Heart right ventricle (tissue), 16 donors: ENCODE measurements around the gene DFFA. TPM values are rescaled to one million over a fixed set of nuclear protein-coding genes. Genes with fewer than 3 reads are reported as not detected.

Experiments used
- ATAC-seq, 8 donors: fragments of 200-7000 bp; cut with Tn5 transposase; one replicate each; pipeline ENCODE4 v1.9.1; 2020; ENCODE audit warnings: mild to moderate bottlenecking in 8 of 8, moderate library complexity in 8 of 8, moderate number of reproducible peaks in 1 of 8
- DNase-seq, 2 donors: peaks; one replicate each; pipeline ENCODE4 v3.0.0-alpha.2; 2020
- H3K27ac ChIP-seq, 10 donors: fragments of 200-600 bp; sonication (generic) in 2 of 10; one replicate each; pipeline versions ENCODE4 v1.5.0 to v1.8.0; 2020 to 2022; ENCODE audit warnings: mild to moderate bottlenecking in 3 of 10
- H3K27me3 ChIP-seq, 7 donors: fragments of 200-600 bp; one replicate each; pipeline ENCODE4 v1.8.0; 2021 to 2022; ENCODE audit warnings: mild to moderate bottlenecking in 2 of 7
- H3K36me3 ChIP-seq, 9 donors: fragments of 200-600 bp; sonication (generic) in 1 of 9; one replicate each; pipeline versions ENCODE4 v1.5.0 to v1.8.0; 2020 to 2022; ENCODE audit warnings: mild to moderate bottlenecking in 2 of 9
- H3K4me1 ChIP-seq, 9 donors: fragments of 200-600 bp; sonication (generic) in 1 of 9; one replicate each; pipeline versions ENCODE4 v1.5.0 to v1.8.0; 2020 to 2022; ENCODE audit warnings: mild to moderate bottlenecking in 4 of 9
- H3K4me3 ChIP-seq, 10 donors: fragments of 200-600 bp; sonication (generic) in 2 of 10; one replicate each; pipeline versions ENCODE4 v1.5.0 to v1.8.0; 2020 to 2022; ENCODE audit warnings: mild to moderate bottlenecking in 7 of 10, moderate library complexity in 2 of 10
- H3K9me3 ChIP-seq, 11 donors: fragments of 200-600 bp in 10 of 11; sonication (generic) in 2 of 11; one replicate each; pipeline versions ENCODE4 v1.5.0 to v1.8.0; 2013 to 2022; ENCODE audit warnings: mild to moderate bottlenecking in 2 of 11, control low read depth in 1 of 11, moderate library complexity in 1 of 11
- WGBS, 2 donors: extraction: QIAGEN DNeasy Blood & Tissue Kit; methylation state at CpG; one replicate each; pipeline ENCODE4 v1.1.7; 2013; ENCODE audit warnings: inconsistent platforms in 1 of 2; 5-methylcytosine and 5-hydroxymethylcytosine counted together
- intact Hi-C, 10 donors: fragments of 100-400 bp; cut with DNase I; formaldehyde crosslinking; loops; one replicate each; pipeline versions ENCODE4 v1.11.1 to v1.14.2; 2022
- polyA plus RNA-seq, 2 donors: library from polyadenylated mRNA; stranded (reverse); fragments of 200-250 nt; gene quantifications; one replicate each; pipeline ENCODE4 v1.2.3, GENCODE V29; 2013
- total RNA-seq, 10 donors: library from RNA; stranded (reverse); fragmentation: NEBNext Ultra II Directional in 3 of 10; extraction: Animal tissue kit (Norgen Biotek cat#: 25700) in 3 of 10; gene quantifications; one replicate each; pipeline versions ENCODE4 v1.2.1 to v1.2.4, GENCODE V29; 2021 to 2023
- TF ChIP-seq, protein P1 (sequence below), 9 donors: fragments of 200-600 bp; sonication (generic) in 2 of 9; IDR thresholded peaks; one replicate each; pipeline versions ENCODE4 v1.5.0 to v1.8.0; 2021 to 2022; ENCODE audit warnings: antibody characterized with exemption in 9 of 9, mild to moderate bottlenecking in 5 of 9, moderate library complexity in 1 of 9
- donor health status: Arrhythmogenic right ventricular cardiomyopathy.
- donor health status: ischemic (EF 13 %, LVEDD 7.1; RV severe dilation, severe dysfunction).
- donor health status: healthy with polysubstance abuse.
- donor health status: DM: no; HTN: yes; CAD: no.
- donor health status: DM: no; HTN: no; CAD: no.
- donor health status: ischemic (EF 25% LVEDD 6.9; RV normal size, moderate dysfunction).
- donor health status: ischemic (EF 25% LVEDD 5.7; RV mildly dilated, moderate dysfunction).
- donor health status: healthy.
- donor health status: DM: yes; HTN: yes; CAD: no.
- donor health status: Ischemic cardiomyopathy.
- donor health status: ischemic (EF 35%, LVEDD 5.7; RV mildly dilated, moderate dysfunction).
- donor health status: nonischemic (EF 11% LVEDD 7.7; RV severe dilation, severe dysfunction).
- donor health status: DM: yes; HTN: yes; CAD: no.
- donor health status: PGD.
- donor health status: ischemic (EF 29% LVEDD 5.4; RV normal size, mild dysfunction).
- donor health status: nonischemic (EF 23%, LVEDD 6.1; RV moderate dilation, normal function).

DFFA gene
- total and polyA plus RNA-seq, 12 donors, result 9.1 to 26.7 (median 23.0) TPM

DNA sequence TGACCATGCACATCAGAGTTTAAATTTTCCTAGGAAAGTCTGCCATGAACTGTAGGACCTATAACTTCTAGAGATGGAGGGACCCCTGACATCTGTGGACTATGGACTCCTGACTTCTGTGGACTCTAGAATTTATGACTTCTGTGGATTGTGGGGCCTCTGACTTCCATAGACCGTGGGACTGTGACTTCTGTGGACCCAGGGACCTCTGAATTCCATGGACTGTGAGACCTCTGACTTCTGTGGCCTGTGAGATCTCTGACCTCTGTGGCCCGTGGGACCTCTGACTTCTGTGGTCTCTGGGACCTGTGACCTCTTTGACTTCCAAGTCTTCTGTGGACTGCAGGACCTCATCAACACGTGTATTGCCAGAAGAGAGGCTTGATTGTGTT, 39.2 kb upstream of the DFFA start:
- TF ChIP-seq, protein P1, sequence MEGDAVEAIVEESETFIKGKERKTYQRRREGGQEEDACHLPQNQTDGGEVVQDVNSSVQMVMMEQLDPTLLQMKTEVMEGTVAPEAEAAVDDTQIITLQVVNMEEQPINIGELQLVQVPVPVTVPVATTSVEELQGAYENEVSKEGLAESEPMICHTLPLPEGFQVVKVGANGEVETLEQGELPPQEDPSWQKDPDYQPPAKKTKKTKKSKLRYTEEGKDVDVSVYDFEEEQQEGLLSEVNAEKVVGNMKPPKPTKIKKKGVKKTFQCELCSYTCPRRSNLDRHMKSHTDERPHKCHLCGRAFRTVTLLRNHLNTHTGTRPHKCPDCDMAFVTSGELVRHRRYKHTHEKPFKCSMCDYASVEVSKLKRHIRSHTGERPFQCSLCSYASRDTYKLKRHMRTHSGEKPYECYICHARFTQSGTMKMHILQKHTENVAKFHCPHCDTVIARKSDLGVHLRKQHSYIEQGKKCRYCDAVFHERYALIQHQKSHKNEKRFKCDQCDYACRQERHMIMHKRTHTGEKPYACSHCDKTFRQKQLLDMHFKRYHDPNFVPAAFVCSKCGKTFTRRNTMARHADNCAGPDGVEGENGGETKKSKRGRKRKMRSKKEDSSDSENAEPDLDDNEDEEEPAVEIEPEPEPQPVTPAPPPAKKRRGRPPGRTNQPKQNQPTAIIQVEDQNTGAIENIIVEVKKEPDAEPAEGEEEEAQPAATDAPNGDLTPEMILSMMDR (IDR thresholded peaks at IDR 0.05), result no peak
- Histone ChIP-seq H3K27ac (peak overlapping the region in 1 of 10 donors; percentile 83), H3K4me1 (peaks cover 2 to 72% (median 32%) of the 10 kb centered on the region in 9 donors), H3K4me3 (no peak overlapping the region), H3K36me3 (no peaks in the 10 kb centered on the region), H3K27me3 (no peaks in the 10 kb centered on the region), H3K9me3 (no peaks in the 10 kb centered on the region)
- intact Hi-C loops, result loop anchor here in 7 of 10 donors (5.0 to 10.0 kb wide), 6 partner anchors 133 to 433 kb away; partner anchors contain the start of gene CASZ1 (in 1 of the 7)
- ATAC-seq, result no peak
- WGBS, 2 donors, result 59 to 68% methylated on average over 3 of the region's 3 CpGs
- DNase-seq, result no peak

DNA sequence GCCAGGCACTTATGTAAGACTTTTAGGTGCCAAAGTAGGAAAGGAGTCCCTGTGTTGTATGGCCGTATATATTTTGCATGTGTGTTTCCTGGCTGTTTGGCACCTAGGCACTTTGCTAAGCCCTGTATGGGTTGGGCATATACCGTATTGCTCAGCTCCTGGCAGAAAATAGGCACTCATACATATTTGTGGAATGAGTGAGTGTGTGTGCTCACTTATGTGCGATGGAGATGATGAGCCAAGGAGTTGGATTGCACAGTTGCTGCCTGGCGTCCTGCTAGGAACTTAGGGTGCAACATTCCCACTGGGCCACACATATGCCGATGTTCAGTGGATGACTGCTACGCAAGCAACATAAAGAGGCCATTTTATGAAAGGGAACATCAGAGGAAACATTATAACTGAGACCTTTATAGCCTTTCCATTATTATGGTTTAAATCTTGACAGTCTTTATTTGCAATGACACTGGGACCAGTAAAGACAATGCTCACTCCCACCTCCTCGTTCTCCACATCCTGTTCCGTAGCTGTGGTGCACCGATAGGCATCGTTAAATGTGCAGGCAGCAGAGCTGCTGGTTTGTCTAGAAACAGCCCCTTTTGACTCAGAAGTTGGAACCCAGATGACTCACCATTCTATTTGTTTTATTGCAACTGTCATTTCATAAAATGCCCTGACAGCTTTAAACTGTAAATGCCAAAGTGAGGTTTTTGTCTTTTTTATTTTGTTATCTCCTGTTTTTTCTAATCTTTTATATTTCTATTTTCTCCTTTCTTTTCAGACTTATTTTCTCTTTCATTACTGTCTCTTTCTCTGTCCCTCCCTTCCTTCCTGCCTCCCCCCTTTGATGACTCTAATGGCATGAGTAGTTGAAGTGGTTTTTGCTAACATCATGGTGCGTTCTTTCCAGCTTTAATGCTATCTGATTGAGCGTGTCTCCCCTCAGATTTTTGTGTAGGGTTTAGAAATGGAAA, 38.5 kb upstream of the DFFA start:
- TF ChIP-seq, protein P1 (IDR thresholded peaks at IDR 0.05), result no peak
- DNase-seq (no peak), ATAC-seq (peak in 2 of 8 donors; percentile 21 to 63)
- 47 to 51% methylated on average over 12 of the region's 12 CpGs for WGBS, 2 donors
- Histone ChIP-seq H3K4me1 (peaks cover 0 to 65% (median 32%) of the 10 kb centered on the region in 9 donors), H3K36me3 (no peaks in the 10 kb centered on the region), H3K9me3 (no peaks in the 10 kb centered on the region), H3K27ac (peak overlapping the region in 2 of 10 donors; percentile 12 to 83), H3K4me3 (no peak overlapping the region), H3K27me3 (no peaks in the 10 kb centered on the region)
- intact Hi-C loops, result loop anchor here in 7 of 10 donors (5.0 to 10.0 kb wide), 6 partner anchors 134 to 434 kb away; partner anchors contain the start of gene CASZ1 (in 1 of the 7)

DNA sequence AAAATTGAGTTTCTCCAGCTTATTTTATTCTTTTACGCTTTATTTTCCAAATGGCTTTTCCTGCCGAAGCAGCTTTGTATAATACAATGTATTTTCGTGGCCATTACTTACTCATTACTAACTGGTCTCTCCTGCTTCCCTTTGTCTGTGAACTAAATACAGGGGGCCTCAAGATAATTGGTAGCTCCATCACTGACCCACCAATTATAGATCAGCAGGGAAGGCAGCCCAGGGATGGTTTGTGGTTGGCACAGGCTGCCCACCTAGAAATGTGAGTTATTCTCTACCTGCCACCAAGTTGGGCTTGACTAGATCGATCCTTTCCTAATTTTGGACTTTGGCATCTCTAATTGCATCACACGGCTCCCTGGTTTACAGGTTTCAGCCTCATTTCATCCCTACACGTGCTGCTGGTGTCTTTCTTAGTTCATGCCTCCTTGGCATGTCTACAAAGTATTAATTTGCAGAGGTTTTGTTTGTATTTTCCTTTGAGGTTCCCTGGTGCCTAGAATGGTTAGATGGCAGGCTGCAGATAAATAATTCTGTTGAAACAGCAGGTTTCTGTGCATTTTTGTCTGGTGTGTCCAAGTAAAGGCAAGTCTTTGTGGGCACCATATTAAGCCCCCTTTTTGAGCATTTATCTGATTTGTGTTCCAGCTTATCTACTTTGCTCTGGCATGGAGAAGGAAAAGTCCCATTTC, 37.6 kb upstream of the DFFA start:
- H3K27me3 ChIP-seq, result no peaks in the 10 kb centered on the region
- H3K27ac ChIP-seq, result peak overlapping the region in 2 of 10 donors; percentile 12 to 83
- H3K4me1 ChIP-seq, result peaks cover 0 to 57% (median 31%) of the 10 kb centered on the region in 9 donors
- no peaks in the 10 kb centered on the region for H3K36me3 ChIP-seq
- TF ChIP-seq, protein P1 (IDR thresholded peaks at IDR 0.05), result no peak
- H3K4me3 ChIP-seq, result no peak overlapping the region
- intact Hi-C loops, result loop anchor here in 9 of 10 donors (5.0 to 10.0 kb wide), 7 partner anchors 135 to 445 kb away; partner anchors contain the start of gene CASZ1 (in 1 of the 9)
- H3K9me3 ChIP-seq, result no peaks in the 10 kb centered on the region
- WGBS, 2 donors, result 83 to 89% methylated on average over 6 of the region's 6 CpGs
- ATAC-seq (no peak), DNase-seq (no peak)

DNA sequence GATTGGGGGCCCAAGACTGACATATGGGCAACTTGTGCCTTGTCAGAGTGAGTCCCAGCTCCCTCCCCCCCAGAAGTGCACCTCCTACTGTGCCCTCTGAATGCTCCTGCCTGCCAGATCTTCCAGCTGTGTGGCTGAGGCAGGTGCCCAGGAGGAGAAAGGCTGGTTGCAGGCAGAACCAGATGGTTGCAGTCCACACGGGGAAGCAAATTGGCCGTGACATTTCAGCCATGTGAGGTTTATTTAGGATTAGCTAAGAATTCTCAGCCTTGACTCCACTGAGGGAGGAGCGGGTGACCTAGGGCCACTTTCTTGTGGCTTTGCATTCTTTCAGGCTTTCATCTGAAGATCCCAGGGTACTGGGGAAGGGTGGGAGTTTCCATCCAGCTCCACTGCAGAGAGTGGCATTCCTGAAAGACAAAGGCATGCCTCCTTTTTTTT, 36.2 kb upstream of the DFFA start:
- Histone ChIP-seq H3K4me3 (no peak overlapping the region), H3K36me3 (no peaks in the 10 kb centered on the region), H3K27ac (no peak overlapping the region), H3K9me3 (no peaks in the 10 kb centered on the region), H3K27me3 (no peaks in the 10 kb centered on the region), H3K4me1 (peaks cover 0 to 51% (median 26%) of the 10 kb centered on the region in 9 donors)
- DNase-seq (no peak), ATAC-seq (peak in 1 of 8 donors; percentile 11)
- TF ChIP-seq, protein P1 (IDR thresholded peaks at IDR 0.05), result no peak
- intact Hi-C loops, result loop anchor here in 4 of 10 donors (5.0 to 10.0 kb wide), 3 partner anchors 359 to 446 kb away; no protein-coding TSS in a partner anchor
- WGBS, 2 donors, result 86 to 92% methylated on average over 3 of the region's 3 CpGs
